Epithelial cell of proximal tubule (primary cell): ENCODE measurements around the gene C1orf21. TPM values are rescaled to one million over a fixed set of nuclear protein-coding genes. Genes with fewer than 3 reads are reported as not detected.

Experiments used
- DNase-seq: peaks from one replicate; pipeline ENCODE4 v3.0.0-alpha.2; 2011; ENCODE audit warnings: low read depth
- H3K4me3 ChIP-seq: 2 replicates; pipeline ENCODE4 v1.5.1; 2011; ENCODE audit warnings: low read depth, mild to moderate bottlenecking, low read length
- total RNA-seq: library from RNA; depleted of rRNA; stranded (reverse); fragments of >200 nt; gene quantifications from 2 replicates; pipeline ENCODE4 v1.2.3, GENCODE V29; 2015
- TF ChIP-seq, protein P1 (sequence below): conservative IDR thresholded peaks from 2 replicates; pipeline ENCODE4 v1.5.1; 2012; ENCODE audit warnings: low read depth, mild to moderate bottlenecking, low read length

C1orf21 gene
- total RNA-seq, 1 donor from 2014 or later = 2.3 TPM

DNA sequence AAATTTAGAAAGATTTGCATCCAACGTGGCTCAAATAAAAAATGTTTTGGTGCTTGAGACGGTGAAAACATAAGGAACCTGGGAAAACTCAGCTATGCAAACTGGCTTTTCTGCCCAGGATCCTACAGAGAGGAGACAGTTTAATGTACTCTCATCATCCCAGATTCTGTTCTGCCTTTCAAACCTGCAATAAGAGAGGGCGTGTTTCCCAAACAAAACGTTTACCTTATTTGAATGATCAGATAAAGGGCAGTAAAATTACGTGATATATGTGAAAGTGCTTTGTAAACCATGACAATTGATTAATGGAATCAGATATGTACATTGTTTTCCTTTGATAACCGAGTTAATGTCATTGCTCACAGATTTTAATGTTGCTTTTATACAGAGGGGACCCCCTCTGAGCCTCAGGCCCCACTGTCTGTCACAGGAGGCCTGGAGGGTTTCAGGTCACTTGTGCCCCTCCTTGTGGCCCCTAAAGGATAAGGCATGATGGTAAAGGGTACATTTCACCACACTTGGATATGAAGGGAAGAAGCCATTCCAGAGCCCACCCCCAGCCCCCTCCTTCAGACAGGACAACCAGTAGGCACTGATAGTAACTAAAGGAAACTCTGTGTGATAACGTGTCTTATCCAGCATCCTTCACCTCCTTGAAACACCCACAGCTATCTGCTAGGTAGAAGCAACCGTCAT is 210.3 kb downstream of the C1orf21 start:
- TF ChIP-seq, protein P1, sequence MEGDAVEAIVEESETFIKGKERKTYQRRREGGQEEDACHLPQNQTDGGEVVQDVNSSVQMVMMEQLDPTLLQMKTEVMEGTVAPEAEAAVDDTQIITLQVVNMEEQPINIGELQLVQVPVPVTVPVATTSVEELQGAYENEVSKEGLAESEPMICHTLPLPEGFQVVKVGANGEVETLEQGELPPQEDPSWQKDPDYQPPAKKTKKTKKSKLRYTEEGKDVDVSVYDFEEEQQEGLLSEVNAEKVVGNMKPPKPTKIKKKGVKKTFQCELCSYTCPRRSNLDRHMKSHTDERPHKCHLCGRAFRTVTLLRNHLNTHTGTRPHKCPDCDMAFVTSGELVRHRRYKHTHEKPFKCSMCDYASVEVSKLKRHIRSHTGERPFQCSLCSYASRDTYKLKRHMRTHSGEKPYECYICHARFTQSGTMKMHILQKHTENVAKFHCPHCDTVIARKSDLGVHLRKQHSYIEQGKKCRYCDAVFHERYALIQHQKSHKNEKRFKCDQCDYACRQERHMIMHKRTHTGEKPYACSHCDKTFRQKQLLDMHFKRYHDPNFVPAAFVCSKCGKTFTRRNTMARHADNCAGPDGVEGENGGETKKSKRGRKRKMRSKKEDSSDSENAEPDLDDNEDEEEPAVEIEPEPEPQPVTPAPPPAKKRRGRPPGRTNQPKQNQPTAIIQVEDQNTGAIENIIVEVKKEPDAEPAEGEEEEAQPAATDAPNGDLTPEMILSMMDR = peak; percentile 4
- H3K4me3 ChIP-seq = no peak overlapping the region
- no peak for DNase-seq

DNA sequence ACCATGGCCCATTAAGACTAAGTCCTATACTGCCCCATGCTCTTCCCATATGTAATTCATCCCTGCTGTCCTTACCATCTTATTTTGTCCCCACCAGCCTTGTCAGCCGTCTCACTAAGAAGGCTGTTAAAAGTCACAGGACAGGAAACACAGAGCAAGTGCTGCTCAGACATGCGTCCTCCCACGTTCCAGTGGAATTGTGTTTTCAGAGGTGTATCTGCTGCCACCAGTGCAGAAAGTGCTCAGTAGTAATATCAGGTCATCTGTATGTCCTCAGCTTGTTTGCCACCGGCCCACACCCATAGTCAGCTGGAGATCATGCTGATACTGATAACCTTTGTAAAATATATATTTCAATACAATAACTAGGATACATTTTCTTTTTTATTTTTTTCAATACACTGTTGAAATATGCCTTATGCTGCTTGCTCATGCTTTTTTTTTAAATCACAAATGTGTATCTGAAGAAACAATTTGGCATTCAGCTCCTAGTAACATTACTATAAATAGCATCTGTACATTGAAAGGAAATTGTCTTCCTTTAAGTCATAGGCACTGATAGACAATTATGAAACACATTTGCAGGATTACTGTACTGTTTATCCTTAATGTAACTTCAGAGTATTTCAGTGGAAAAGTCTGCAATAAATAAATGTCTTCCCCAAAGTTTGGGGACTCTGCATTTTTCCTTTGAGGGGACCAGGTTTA is 211.0 kb downstream of the C1orf21 start:
- H3K4me3 ChIP-seq = no peak overlapping the region
- TF ChIP-seq, protein P1 = no peak
- DNase-seq = no peak

DNA sequence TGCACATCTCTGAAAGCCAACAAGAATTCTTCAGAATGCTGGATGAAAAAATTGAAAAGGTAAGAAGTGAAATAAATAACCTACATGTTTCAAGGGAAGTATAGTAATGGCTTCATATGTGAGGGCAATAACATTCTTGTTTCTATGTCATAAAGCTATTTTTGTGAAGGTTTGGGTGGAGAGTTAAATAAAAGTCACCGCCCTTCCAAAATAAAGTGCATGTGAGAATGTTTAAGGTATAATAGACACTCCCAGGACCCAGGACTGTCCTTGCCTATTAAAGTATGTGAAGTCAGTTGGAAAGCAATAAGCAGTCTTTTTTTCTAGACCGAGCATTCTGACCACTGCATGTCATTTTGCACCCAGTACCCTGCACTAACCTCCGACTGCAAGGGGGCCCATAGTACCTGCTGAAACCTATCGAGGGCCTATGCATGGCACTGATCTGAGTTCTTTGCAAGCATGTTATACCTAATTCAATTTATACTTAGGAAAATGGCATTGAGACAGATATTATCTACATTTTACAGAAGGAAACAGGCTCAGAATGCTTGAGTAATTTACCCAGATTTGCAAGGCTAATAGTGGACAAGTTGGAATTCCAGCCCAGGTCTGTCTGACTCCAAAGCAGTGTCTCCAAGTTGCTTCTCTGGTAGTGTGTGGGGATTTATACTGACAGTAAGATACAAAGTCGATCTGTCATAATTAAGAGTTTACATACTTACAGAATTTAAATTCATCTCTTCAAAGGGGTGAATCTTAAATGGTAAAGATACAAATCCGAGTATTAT is 211.8 kb downstream of the C1orf21 start:
- TF ChIP-seq, protein P1 = no peak
- no peak for DNase-seq
- H3K4me3 ChIP-seq = no peak overlapping the region

DNA sequence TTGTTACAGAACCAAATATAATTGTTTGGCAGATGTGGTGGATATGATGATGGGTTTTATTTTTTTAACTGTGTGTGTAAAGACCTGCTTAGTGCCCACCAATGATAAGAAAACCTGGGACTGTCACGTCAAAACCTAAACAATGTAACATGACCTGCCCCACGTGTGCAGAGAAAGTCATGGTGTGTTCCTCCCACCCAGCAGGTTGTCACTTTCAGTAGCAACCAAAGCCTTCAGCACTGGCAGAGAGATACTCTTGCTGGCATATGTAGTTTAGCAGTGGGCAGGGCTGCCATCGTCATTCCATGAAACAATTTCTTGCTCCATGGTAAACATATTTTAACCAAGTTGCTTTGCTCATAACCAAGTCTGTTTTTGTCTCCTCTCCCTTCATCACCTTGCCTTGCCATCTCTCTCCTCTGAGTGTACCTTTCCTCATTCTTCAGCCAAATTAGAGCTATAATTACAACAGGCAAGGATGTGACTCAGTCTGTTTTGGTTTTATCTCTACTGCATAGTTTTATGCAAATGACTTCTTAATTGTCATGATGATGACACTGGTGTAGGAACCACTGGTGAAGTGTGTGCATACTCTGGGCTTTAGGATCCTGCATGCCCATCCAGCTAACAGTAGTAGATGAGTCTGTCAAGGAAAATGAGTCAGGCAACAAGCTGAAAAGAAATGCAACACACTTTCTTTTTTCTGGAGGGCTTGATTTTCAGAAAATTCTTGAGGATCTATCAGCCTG is 217.5 kb downstream of the C1orf21 start:
- H3K4me3 ChIP-seq = no peak overlapping the region
- no peak for DNase-seq
- TF ChIP-seq, protein P1 = no peak

DNA sequence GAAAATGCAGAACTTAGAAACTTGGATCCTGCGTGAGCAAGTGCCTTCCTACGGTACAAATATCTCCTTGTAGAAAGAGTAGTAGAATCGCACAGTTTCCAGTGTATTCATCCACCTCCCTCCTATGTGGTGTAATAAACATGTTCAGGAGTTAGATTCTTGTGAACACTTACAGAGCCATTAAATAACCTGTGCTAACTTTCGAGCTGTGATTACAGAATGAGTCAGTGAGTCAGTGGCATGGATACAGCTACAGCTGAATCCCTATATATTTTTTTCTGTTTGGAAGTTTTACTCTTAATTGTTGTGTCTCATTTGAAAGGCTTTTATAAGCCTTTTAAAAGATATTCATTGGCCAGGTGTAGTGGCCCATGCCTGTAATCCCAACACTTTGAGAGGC is 219.1 kb downstream of the C1orf21 start:
- TF ChIP-seq, protein P1 = no peak
- H3K4me3 ChIP-seq = no peak overlapping the region
- DNase-seq = no peak

DNA sequence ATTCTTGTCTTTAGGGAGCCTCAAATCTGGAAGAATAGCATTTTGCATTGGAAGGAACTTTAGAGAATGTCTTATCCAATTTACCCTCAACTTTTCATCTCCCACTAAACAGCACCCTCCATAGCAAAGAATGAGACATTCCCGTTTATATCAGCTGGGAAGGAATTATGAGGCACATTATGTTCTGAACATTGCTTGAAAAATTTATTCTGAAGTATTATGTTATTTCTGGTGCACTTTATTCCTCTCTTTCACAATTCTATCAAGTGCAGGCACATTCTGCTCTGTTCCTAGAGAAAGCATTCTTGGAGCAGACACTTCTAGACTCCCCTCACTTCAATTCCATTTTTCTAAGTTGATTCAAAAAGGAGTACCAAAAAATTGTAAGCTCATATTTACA is 220.0 kb downstream of the C1orf21 start:
- TF ChIP-seq, protein P1 = no peak
- no peak for DNase-seq

More for the DNA sequence above, 220.0 kb downstream of the C1orf21 start:
- no peak overlapping the region for H3K4me3 ChIP-seq
